Transverse colon (tissue), 4 donors: ENCODE results near the gene MFRP.

ENCODE experiments used
- EP300 ChIP-seq: sonication (generic); formaldehyde crosslinking; IDR thresholded peaks from one replicate; pipeline ENCODE4 v1.6.1; 2017; ENCODE audit warnings: antibody characterized with exemption, low read depth
- POLR2A ChIP-seq: fragments of 450-650 bp; IDR thresholded peaks from one replicate; pipeline ENCODE4 v1.6.1; 2016; ENCODE audit warnings: antibody characterized with exemption, mild to moderate bottlenecking, moderate library complexity
- POLR2AphosphoS5 ChIP-seq, 3 donors: sonication (generic); formaldehyde crosslinking; IDR thresholded peaks; one replicate each; pipeline ENCODE4 v1.6.1; 2016; ENCODE audit warnings: antibody characterized with exemption in 3 of 3
- TF ChIP-seq, protein P1 (sequence below), 5 experiments: fragments of 200-600 bp in 3 of 5; fragments of 450-650 bp in 2 of 5; sonication (generic) in 3 of 5; IDR thresholded peaks; 1 replicate in 2 of 5; 2 replicates in 3 of 5; pipeline ENCODE4 v1.5.1; 2016 to 2017; ENCODE audit warnings: antibody characterized with exemption in 5 of 5, inconsistent platforms in 3 of 5, mild to moderate bottlenecking in 2 of 5, moderate library complexity in 1 of 5

GRCh38 chr11:119371067-119371601 is 24.6 kb upstream of the MFRP start:
- TF ChIP-seq, protein P1, sequence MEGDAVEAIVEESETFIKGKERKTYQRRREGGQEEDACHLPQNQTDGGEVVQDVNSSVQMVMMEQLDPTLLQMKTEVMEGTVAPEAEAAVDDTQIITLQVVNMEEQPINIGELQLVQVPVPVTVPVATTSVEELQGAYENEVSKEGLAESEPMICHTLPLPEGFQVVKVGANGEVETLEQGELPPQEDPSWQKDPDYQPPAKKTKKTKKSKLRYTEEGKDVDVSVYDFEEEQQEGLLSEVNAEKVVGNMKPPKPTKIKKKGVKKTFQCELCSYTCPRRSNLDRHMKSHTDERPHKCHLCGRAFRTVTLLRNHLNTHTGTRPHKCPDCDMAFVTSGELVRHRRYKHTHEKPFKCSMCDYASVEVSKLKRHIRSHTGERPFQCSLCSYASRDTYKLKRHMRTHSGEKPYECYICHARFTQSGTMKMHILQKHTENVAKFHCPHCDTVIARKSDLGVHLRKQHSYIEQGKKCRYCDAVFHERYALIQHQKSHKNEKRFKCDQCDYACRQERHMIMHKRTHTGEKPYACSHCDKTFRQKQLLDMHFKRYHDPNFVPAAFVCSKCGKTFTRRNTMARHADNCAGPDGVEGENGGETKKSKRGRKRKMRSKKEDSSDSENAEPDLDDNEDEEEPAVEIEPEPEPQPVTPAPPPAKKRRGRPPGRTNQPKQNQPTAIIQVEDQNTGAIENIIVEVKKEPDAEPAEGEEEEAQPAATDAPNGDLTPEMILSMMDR (IDR thresholded peaks at IDR 0.05), result no peak
- TF ChIP-seq POLR2A (no peak), POLR2AphosphoS5 (IDR thresholded peaks at IDR 0.05) (no peak), EP300 (no peak)
